Body of pancreas (tissue), 4 donors: Measurements from ENCODE around the gene NTN5.

Source experiments
- CTCF ChIP-seq, 7 experiments: fragments of 450-650 bp in 4 of 7; fragments of 200-600 bp in 3 of 7; sonication (generic) in 3 of 7; IDR thresholded peaks; one replicate each; pipeline ENCODE4 v1.5.1; 2016 to 2019; ENCODE audit warnings: antibody characterized with exemption in 7 of 7
- POLR2A ChIP-seq, 3 donors: fragments of 450-650 bp; IDR thresholded peaks; one replicate each; pipeline ENCODE4 v1.6.1; 2016; ENCODE audit warnings: antibody characterized with exemption in 3 of 3, mild to moderate bottlenecking in 2 of 3

GRCh38 chr19:48648134-48648533 is 24.7 kb downstream of the NTN5 start:
- no peak for TF ChIP-seq CTCF (IDR thresholded peaks at IDR 0.05)
- no peak for TF ChIP-seq POLR2A (IDR thresholded peaks at IDR 0.05)
